Endothelial cell (in vitro differentiated cells): ENCODE results near the gene SDCCAG8. TPM values are rescaled to one million over a fixed set of nuclear protein-coding genes. Genes with fewer than 3 reads are reported as not detected.

ENCODE experiments used
- DNase-seq: peaks from one replicate; pipeline ENCODE4 v3.0.0; 2021; ENCODE audit warnings: low spot score
- H3K27ac Mint-ChIP-seq: one replicate; pipeline ENCODE4 v1.8.0; 2021; ENCODE audit warnings: mixed read lengths, inconsistent platforms; ENCODE audit not compliant: unreplicated experiment
- H3K27me3 Mint-ChIP-seq: one replicate; pipeline ENCODE4 v1.8.0; 2021; ENCODE audit warnings: mild to moderate bottlenecking, moderate library complexity, mixed read lengths, inconsistent platforms; ENCODE audit not compliant: unreplicated experiment
- H3K36me3 Mint-ChIP-seq: one replicate; pipeline ENCODE4 v1.8.0; 2021; ENCODE audit warnings: mild to moderate bottlenecking, low read depth, mixed read lengths, inconsistent platforms; ENCODE audit not compliant: unreplicated experiment
- H3K4me1 Mint-ChIP-seq: one replicate; pipeline ENCODE4 v1.8.0; 2021; ENCODE audit warnings: mild to moderate bottlenecking, mixed read lengths, inconsistent platforms; ENCODE audit not compliant: unreplicated experiment
- H3K4me3 Mint-ChIP-seq: one replicate; pipeline ENCODE4 v1.8.0; 2021; ENCODE audit warnings: mild to moderate bottlenecking, mixed read lengths, inconsistent platforms; ENCODE audit not compliant: unreplicated experiment
- H3K9me3 Mint-ChIP-seq: one replicate; pipeline ENCODE4 v1.8.0; 2021; ENCODE audit warnings: mixed read lengths, inconsistent platforms; ENCODE audit not compliant: unreplicated experiment
- total RNA-seq: library from RNA; stranded (reverse); fragmentation: NEBNext Ultra II Directional; extraction: Animal tissue kit (Norgen Biotek cat#: 25700); gene quantifications from one replicate; pipeline ENCODE4 v1.2.1, GENCODE V29; 2021; ENCODE audit not compliant: unreplicated experiment
- TF ChIP-seq, protein P1 (sequence below): fragments of 200-600 bp; sonication (generic); IDR thresholded peaks from one replicate; pipeline ENCODE4 v1.5.0; 2021; ENCODE audit warnings: antibody characterized with exemption; ENCODE audit not compliant: unreplicated experiment

Gene SDCCAG8
- total RNA-seq, 1 donor from 2014 or later = 41.9 TPM

GRCh38 chr1:243507672-243508302 is 251.9 kb downstream of the SDCCAG8 start:
- Mint-ChIP-seq H3K9me3 (no peaks in the 10 kb centered on the region), H3K36me3 (peaks cover 13% of the 10 kb centered on the region), H3K4me3 (no peak overlapping the region), H3K27me3 (peaks cover 5% of the 10 kb centered on the region), H3K4me1 (peaks cover 35% of the 10 kb centered on the region), H3K27ac (no peak overlapping the region)
- TF ChIP-seq, protein P1, sequence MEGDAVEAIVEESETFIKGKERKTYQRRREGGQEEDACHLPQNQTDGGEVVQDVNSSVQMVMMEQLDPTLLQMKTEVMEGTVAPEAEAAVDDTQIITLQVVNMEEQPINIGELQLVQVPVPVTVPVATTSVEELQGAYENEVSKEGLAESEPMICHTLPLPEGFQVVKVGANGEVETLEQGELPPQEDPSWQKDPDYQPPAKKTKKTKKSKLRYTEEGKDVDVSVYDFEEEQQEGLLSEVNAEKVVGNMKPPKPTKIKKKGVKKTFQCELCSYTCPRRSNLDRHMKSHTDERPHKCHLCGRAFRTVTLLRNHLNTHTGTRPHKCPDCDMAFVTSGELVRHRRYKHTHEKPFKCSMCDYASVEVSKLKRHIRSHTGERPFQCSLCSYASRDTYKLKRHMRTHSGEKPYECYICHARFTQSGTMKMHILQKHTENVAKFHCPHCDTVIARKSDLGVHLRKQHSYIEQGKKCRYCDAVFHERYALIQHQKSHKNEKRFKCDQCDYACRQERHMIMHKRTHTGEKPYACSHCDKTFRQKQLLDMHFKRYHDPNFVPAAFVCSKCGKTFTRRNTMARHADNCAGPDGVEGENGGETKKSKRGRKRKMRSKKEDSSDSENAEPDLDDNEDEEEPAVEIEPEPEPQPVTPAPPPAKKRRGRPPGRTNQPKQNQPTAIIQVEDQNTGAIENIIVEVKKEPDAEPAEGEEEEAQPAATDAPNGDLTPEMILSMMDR = no peak
- DNase-seq = no peak

GRCh38 chr1:243508303-243508713 is 252.5 kb downstream of the SDCCAG8 start:
- Mint-ChIP-seq H3K9me3 (no peaks in the 10 kb centered on the region), H3K27me3 (peaks cover 5% of the 10 kb centered on the region), H3K27ac (no peak overlapping the region), H3K36me3 (peaks cover 13% of the 10 kb centered on the region), H3K4me3 (no peak overlapping the region), H3K4me1 (peaks cover 35% of the 10 kb centered on the region)
- TF ChIP-seq, protein P1 = no peak
- no peak for DNase-seq

DNA sequence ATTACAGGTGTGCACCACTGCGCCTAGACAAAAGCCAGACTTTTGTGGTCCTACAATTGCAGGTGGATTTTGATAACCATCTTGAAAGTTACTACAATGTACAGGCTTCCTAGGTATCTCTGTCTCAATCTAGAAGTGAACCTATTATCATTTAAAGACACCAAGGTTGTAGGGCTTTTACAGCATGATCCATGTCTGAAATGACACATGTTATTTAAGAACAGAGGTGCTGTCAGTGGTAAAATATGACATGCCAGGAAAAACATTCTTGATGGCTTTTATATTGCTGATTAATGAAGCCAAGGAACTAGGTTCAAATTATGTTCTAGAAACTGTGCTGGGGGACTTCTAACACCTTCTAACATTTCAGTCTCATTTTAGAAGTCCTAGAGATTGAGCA is 253.1 kb downstream of the SDCCAG8 start:
- peaks cover 10% of the 10 kb centered on the region for H3K36me3 Mint-ChIP-seq
- no peak for DNase-seq
- H3K27me3 Mint-ChIP-seq = peaks cover 5% of the 10 kb centered on the region
- H3K4me3 Mint-ChIP-seq = no peak overlapping the region
- TF ChIP-seq, protein P1 = no peak
- H3K27ac Mint-ChIP-seq = no peak overlapping the region
- no peaks in the 10 kb centered on the region for H3K9me3 Mint-ChIP-seq
- H3K4me1 Mint-ChIP-seq = peaks cover 35% of the 10 kb centered on the region

DNA sequence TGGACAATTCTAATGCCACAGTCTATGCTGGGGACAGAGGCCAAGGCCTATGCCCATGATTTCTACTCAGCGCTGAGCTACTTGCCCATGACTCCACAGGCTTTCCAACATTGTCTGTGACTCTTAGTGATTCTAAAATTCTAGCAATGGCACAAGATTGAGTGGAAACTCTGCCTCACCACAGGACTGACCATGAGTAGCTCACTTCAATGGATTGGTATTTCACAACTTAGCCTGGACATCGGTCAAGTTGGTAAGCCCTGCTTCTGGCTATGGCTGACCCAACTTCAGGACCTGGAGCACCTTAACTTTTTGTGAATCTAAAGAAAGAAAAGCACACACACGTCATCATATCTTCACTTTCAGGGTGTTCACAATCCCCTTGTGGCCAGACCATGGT is 255.1 kb downstream of the SDCCAG8 start:
- Mint-ChIP-seq H3K4me3 (no peak overlapping the region), H3K4me1 (peaks cover 23% of the 10 kb centered on the region), H3K9me3 (no peaks in the 10 kb centered on the region), H3K36me3 (peaks cover 10% of the 10 kb centered on the region), H3K27ac (no peak overlapping the region), H3K27me3 (peaks cover 5% of the 10 kb centered on the region)
- TF ChIP-seq, protein P1 = no peak
- DNase-seq = no peak

GRCh38 chr1:243513726-243514491 is 258.1 kb downstream of the SDCCAG8 start:
- no peak for DNase-seq
- Mint-ChIP-seq H3K4me3 (no peak overlapping the region), H3K4me1 (no peaks in the 10 kb centered on the region), H3K27me3 (peaks cover 1% of the 10 kb centered on the region), H3K27ac (no peak overlapping the region), H3K9me3 (no peaks in the 10 kb centered on the region), H3K36me3 (peaks cover 13% of the 10 kb centered on the region)
- TF ChIP-seq, protein P1 = no peak
